Nucleus accumbens (tissue), 56 donors: Measurements from ENCODE around the gene THBS3.
"Not testable (repeated sequence)": the region's sequence is repeated elsewhere in the genome, so short reads cannot be mapped to it uniquely, and the experiment has no call there.

Experiments used
- DNase-seq, 56 donors: peaks; one replicate each; lab custom pipeline; 2025; lab: John Stamatoyannopoulos, UW

Gene THBS3

GRCh38 chr1:155207806-155208540 is at the start of gene THBS3:
Gene THBS3 (minus strand): TSS chr1:155207897. CDS start chr1:155207876, 21 bp downstream.
- DNase-seq = peak in 43 of 56 donors; percentile 24 to 80 (median 57)

- DNase-seq = no peak
Observed at GRCh38 chr1:155256058-155256852, 48.6 kb upstream of the THBS3 start.

GRCh38 chr1:155255243-155256007 is 47.7 kb upstream of the THBS3 start, which contains the start of gene ENTREP3:
Gene ENTREP3 (minus strand): TSS chr1:155255483. CDS start chr1:155254877, 606 bp downstream.
- DNase-seq = peak in 55 of 56 donors; percentile 40 to 92 (median 83)

- DNase-seq = peak in 27 of 56 donors; percentile 9 to 78 (median 47)
Observed at GRCh38 chr1:155254714-155255242, 47.1 kb upstream of the THBS3 start.

GRCh38 chr1:155254228-155254713 is 46.6 kb upstream of the THBS3 start:
- DNase-seq = peak in 6 of 56 donors; percentile 2 to 55 (median 36)

GRCh38 chr1:155253797-155254196 is 46.1 kb upstream of the THBS3 start:
- peak in 1 of 56 donors; percentile 4 for DNase-seq

GRCh38 chr1:155253208-155253607 is 45.5 kb upstream of the THBS3 start:
- no peak for DNase-seq

GRCh38 chr1:155251566-155251965 is 43.9 kb upstream of the THBS3 start:
- no peak for DNase-seq

GRCh38 chr1:155250633-155251449 is 43.1 kb upstream of the THBS3 start:
- DNase-seq = peak in 54 of 56 donors; percentile 30 to 95 (median 80)

GRCh38 chr1:155250246-155250632 is 42.5 kb upstream of the THBS3 start:
- peak in 1 of 56 donors; percentile 51 for DNase-seq

- no peak for DNase-seq
Observed at GRCh38 chr1:155247667-155248553, 40.2 kb upstream of the THBS3 start.

- not testable (repeated sequence) for DNase-seq
Observed at GRCh38 chr1:155246796-155247195, 39.1 kb upstream of the THBS3 start.

GRCh38 chr1:155245163-155245524 is 37.4 kb upstream of the THBS3 start:
- DNase-seq = no peak

- DNase-seq = peak; percentile 80 to 99 (median 96)
Observed at GRCh38 chr1:155244368-155245162, 36.9 kb upstream of the THBS3 start.

GRCh38 chr1:155242805-155243358 is 35.2 kb upstream of the THBS3 start:
- no peak for DNase-seq

GRCh38 chr1:155241841-155242264 is 34.2 kb upstream of the THBS3 start:
- no peak for DNase-seq

GRCh38 chr1:155241069-155241679 is 33.5 kb upstream of the THBS3 start:
- peak in 55 of 56 donors; percentile 20 to 90 (median 69) for DNase-seq
